Stimulated activated naive CD8-positive, alpha-beta T cell treated with anti-CD3 and anti-CD28 coated beads, Interleukin-15, Interleukin-2, amounts not matched to agents 100 ng/mL and 50 ng/mL, for 24 hours (primary cell): Measurements from ENCODE around the gene CAPNS1.
"Not testable (repeated sequence)": the region's sequence is repeated elsewhere in the genome, so short reads cannot be mapped to it uniquely, and the experiment has no call there.

Experiments
- H3K27ac Mint-ChIP-seq: one replicate; pipeline ENCODE4 v1.8.0; 2021; ENCODE audit warnings: mild to moderate bottlenecking, mixed read lengths
- H3K27me3 Mint-ChIP-seq: one replicate; pipeline ENCODE4 v1.8.0; 2021; ENCODE audit warnings: mixed read lengths
- H3K36me3 Mint-ChIP-seq: one replicate; pipeline ENCODE4 v1.8.0; 2021; ENCODE audit warnings: low read depth, mixed read lengths
- H3K4me1 Mint-ChIP-seq: one replicate; pipeline ENCODE4 v1.8.0; 2021; ENCODE audit warnings: low read depth, mixed read lengths
- H3K4me3 Mint-ChIP-seq: one replicate; pipeline ENCODE4 v1.8.0; 2021; ENCODE audit warnings: mild to moderate bottlenecking, mixed read lengths
- H3K9me3 Mint-ChIP-seq: one replicate; pipeline ENCODE4 v1.8.0; 2021; ENCODE audit warnings: mixed read lengths

The CAPNS1 gene

GRCh38 chr19:36152352-36153091 is 12.7 kb downstream of the CAPNS1 start, which contains the start of gene COX7A1:
Gene COX7A1, minus strand, starts transcription at chr19:36152447. Its CDS starts 40 bp downstream, at chr19:36152407.
- Mint-ChIP-seq H3K4me3 (no peak within 1 kb of the TSS), H3K27ac (no peak within 1 kb of the TSS), H3K4me1 (no peaks in the 10 kb centered on the region), H3K36me3 (peaks cover 27% of the 10 kb centered on the region), H3K9me3 (no peaks in the 10 kb centered on the region), H3K27me3 (no peaks in the 10 kb centered on the region)

- peaks cover 23% of the 10 kb centered on the region for H3K36me3 Mint-ChIP-seq
- no peak overlapping the region for H3K27ac Mint-ChIP-seq
- H3K27me3 Mint-ChIP-seq, result no peaks in the 10 kb centered on the region
- no peaks in the 10 kb centered on the region for H3K4me1 Mint-ChIP-seq
- no peaks in the 10 kb centered on the region for H3K9me3 Mint-ChIP-seq
- H3K4me3 Mint-ChIP-seq, result no peak overlapping the region
These were observed 13.3 kb downstream of the CAPNS1 start for GRCh38 chr19:36153126-36153525.

DNA sequence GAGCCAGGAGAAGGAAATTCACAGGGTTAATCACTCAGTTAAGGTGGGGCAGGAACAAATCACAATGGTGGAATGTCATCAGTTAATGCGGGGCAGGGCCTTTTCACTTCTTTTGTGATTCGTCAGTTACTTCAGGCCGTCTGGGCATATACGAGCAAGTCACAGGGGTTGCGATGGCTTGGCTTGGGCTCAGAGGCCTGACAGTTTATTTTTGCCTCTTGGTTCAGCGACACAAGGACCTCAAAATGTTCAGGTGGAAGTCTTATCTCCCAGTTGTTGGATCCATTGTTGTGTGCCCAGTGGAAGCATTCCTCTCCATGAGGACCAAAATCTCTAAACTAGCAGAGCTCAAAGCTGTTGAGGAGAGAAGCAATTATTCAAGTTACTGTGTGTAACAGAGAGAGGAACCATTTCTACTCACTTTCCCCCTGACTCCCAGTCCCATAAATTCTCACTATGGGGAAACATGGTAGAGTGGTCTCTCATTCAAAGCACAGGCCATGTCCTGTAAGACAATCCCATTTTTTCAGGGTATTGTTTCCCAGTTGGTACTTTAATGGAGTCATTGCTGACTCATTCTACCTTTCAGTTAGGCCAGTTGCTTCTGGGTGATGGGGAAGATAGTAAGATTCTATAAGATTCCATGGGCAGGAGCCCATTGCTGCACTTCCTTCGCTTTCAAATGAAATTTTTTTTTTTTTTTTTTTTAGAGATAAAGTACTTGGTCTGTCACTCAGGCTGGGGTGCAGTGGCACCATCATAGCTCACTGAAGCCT is 21.1 kb downstream of the CAPNS1 start:
- H3K27ac Mint-ChIP-seq, result no peak overlapping the region
- H3K27me3 Mint-ChIP-seq, result no peaks in the 10 kb centered on the region
- H3K4me1 Mint-ChIP-seq, result no peaks in the 10 kb centered on the region
- H3K36me3 Mint-ChIP-seq, result no peaks in the 10 kb centered on the region
- no peaks in the 10 kb centered on the region for H3K9me3 Mint-ChIP-seq
- no peak overlapping the region for H3K4me3 Mint-ChIP-seq

DNA sequence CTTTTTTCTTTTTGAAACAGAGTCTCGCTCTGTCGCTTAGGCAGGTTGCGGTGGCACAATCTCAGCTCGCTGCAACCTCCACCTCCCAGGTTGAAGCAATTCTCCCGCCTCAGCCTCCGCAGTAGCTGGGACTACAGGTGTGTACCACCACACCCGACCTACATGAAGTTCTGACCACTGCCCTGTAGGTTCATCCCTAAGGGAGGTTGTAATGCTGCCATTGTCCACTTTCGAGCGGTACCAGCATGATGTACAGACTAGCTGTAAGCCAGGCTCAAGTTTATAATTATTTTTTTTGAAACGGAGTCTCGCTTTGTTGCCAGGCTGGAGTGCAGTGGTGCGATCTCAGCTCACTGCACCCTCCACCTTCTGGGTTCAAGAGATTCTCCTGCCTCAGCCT is 23.9 kb downstream of the CAPNS1 start:
- no peaks in the 10 kb centered on the region for H3K27me3 Mint-ChIP-seq
- H3K9me3 Mint-ChIP-seq, result no peaks in the 10 kb centered on the region
- no peaks in the 10 kb centered on the region for H3K36me3 Mint-ChIP-seq
- H3K4me1 Mint-ChIP-seq, result no peaks in the 10 kb centered on the region
- H3K4me3 Mint-ChIP-seq, result no peak overlapping the region
- H3K27ac Mint-ChIP-seq, result no peak overlapping the region

DNA sequence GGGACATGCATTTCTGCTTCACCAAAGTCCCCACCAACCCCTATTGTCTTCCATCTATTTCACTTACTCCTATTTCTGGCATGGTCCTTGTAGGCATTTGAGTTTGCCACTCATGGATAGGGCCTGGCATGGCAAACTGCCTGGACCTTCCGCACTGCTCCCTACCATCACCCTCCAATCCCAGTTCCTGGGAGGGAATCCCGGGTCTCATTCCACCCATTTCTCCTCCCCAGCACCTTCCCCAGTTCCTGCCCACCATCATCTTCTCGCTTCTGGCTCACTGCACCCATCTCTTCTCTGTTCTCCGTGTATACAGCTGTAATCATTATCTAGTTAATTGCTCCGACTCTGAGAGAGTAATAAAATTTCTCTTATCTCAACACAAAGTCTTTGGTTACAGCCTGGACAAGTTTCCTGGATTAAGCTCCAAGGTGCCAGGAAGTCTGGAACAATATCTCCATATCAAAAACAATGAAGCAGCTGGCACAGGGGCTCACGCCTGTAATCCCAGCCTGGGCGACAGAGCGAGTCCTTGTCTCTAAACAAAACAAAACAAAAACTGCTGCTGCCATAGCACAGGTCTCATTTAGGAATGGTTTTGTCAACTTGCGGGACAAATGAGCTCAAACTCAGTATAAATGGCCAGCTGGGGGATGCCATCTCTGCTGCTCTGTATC is 29.4 kb downstream of the CAPNS1 start:
- Mint-ChIP-seq H3K27me3 (no peaks in the 10 kb centered on the region), H3K36me3 (no peaks in the 10 kb centered on the region), H3K9me3 (no peaks in the 10 kb centered on the region), H3K4me3 (no peak overlapping the region), H3K4me1 (peaks cover 7% of the 10 kb centered on the region), H3K27ac (no peak overlapping the region)

DNA sequence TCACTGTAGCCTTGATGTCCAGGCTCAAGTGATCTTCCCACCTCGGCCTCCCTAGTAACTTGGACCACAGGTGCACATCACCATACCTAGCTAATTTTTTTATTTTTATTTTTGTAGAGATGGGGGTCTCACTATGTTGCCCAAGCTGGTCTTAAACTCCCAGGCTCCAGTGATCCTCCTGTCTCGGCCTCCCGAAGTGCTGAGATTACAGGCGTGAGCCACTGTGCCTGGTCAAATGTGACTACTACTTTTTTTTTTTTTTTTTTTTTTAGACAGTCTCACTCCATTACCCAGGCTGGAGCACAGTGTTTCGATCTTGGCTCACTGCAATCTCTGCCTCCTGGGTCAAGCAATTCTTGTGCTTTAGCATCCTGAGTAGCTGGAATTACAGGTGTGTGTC is 33.0 kb downstream of the CAPNS1 start:
- no peaks in the 10 kb centered on the region for H3K9me3 Mint-ChIP-seq
- H3K27ac Mint-ChIP-seq, result no peak overlapping the region
- H3K4me3 Mint-ChIP-seq, result no peak overlapping the region
- H3K4me1 Mint-ChIP-seq, result peaks cover 10% of the 10 kb centered on the region
- H3K36me3 Mint-ChIP-seq, result no peaks in the 10 kb centered on the region
- H3K27me3 Mint-ChIP-seq, result no peaks in the 10 kb centered on the region

DNA sequence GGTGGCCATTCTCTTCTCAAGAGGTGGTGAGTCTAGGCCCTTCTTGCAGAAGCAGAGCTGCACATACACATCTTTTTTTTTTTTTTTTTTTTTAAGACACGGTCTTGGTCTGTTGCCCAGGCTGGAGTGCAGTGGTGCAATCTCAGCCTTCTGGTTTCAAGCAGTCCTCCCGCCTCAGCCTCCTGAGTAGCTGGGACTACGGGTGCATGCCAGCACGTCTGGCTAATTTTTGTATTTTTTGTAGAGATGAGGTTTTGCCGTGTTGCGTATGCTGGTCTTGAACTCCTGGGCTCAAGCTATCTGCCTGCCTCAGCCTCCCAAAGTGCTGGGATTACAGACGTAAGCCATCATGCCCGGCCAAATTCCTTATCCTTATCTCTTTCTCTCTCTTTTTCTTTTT is 34.0 kb downstream of the CAPNS1 start:
- H3K36me3 Mint-ChIP-seq, H3K9me3 Mint-ChIP-seq, H3K27me3 Mint-ChIP-seq, H3K4me3 Mint-ChIP-seq, H3K27ac Mint-ChIP-seq: not testable (repeated sequence)
- peaks cover 10% of the 10 kb centered on the region for H3K4me1 Mint-ChIP-seq

DNA sequence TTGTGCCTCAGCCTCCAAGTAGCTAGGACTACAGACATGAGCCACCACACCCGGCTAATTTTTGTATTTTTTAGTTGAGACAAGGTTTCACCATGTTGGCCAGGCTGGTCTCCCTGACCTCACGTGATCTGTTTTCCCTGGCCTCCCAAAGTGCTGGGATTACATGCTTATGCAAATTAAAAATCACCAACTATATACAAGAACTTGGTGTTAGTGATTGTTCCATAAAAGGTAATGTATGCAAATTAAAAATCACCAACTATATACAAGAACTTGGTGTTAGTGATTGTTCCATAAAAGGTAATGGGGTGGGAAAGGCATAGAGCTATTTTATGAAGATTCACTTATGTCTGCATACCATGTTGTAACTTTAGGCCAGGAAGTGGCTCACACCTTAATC is 39.2 kb downstream of the CAPNS1 start:
- H3K4me3 Mint-ChIP-seq, H3K4me1 Mint-ChIP-seq, H3K9me3 Mint-ChIP-seq, H3K27me3 Mint-ChIP-seq, H3K27ac Mint-ChIP-seq: not testable (repeated sequence)
- peaks cover 11% of the 10 kb centered on the region for H3K36me3 Mint-ChIP-seq

- Mint-ChIP-seq H3K9me3 (no peaks in the 10 kb centered on the region), H3K4me1 (no peaks in the 10 kb centered on the region), H3K27me3 (no peaks in the 10 kb centered on the region), H3K36me3 (peaks cover 16% of the 10 kb centered on the region), H3K4me3 (no peak overlapping the region), H3K27ac (no peak overlapping the region)
These were observed 42.9 kb downstream of the CAPNS1 start for GRCh38 chr19:36182612-36183244.

- Mint-ChIP-seq H3K27me3 (no peaks in the 10 kb centered on the region), H3K36me3 (peaks cover 16% of the 10 kb centered on the region), H3K4me3 (no peak overlapping the region), H3K4me1 (no peaks in the 10 kb centered on the region), H3K27ac (no peak overlapping the region), H3K9me3 (no peaks in the 10 kb centered on the region)
These were observed 43.4 kb downstream of the CAPNS1 start for GRCh38 chr19:36183245-36183628.

GRCh38 chr19:36186722-36187121 is 46.9 kb downstream of the CAPNS1 start:
- H3K27ac Mint-ChIP-seq, result not testable (repeated sequence)

GRCh38 chr19:36196249-36196648 is 56.4 kb downstream of the CAPNS1 start:
- H3K27me3 Mint-ChIP-seq, result no peaks in the 10 kb centered on the region
- no peak overlapping the region for H3K27ac Mint-ChIP-seq
- H3K4me3 Mint-ChIP-seq, result no peak overlapping the region
- peaks cover 20% of the 10 kb centered on the region for H3K36me3 Mint-ChIP-seq
- no peaks in the 10 kb centered on the region for H3K9me3 Mint-ChIP-seq
- H3K4me1 Mint-ChIP-seq, result no peaks in the 10 kb centered on the region

More at GRCh38 chr19:36186722-36187121, 46.9 kb downstream of the CAPNS1 start:
- not testable (repeated sequence) for H3K4me3 Mint-ChIP-seq, H3K9me3 Mint-ChIP-seq, H3K4me1 Mint-ChIP-seq, H3K27me3 Mint-ChIP-seq
- H3K36me3 Mint-ChIP-seq, result peaks cover 20% of the 10 kb centered on the region

GRCh38 chr19:36198119-36198518 is 58.3 kb downstream of the CAPNS1 start:
- Mint-ChIP-seq H3K27me3 (no peaks in the 10 kb centered on the region), H3K4me1 (no peaks in the 10 kb centered on the region), H3K4me3 (no peak overlapping the region), H3K9me3 (no peaks in the 10 kb centered on the region), H3K27ac (no peak overlapping the region), H3K36me3 (peaks cover 14% of the 10 kb centered on the region)
